NCI-H69 (cell line): ENCODE data around the gene SLC16A11.
"Not testable (repeated sequence)": the region's sequence is repeated elsewhere in the genome, so short reads cannot be mapped to it uniquely, and the experiment has no call there.

Source experiments
- DNase-seq: peaks from one replicate; lab custom pipeline; 2025; lab: John Stamatoyannopoulos, UW

Gene SLC16A11

GRCh38 chr17:7043497-7044198 lies at the start of gene SLC16A11:
Gene SLC16A11 (minus strand): TSS chr17:7044092. CDS start chr17:7043513, 579 bp downstream.
- DNase-seq: peak; percentile 89

GRCh38 chr17:7091311-7092005 lies 47.6 kb upstream of the SLC16A11 start:
- DNase-seq: not testable (repeated sequence)

GRCh38 chr17:7089570-7089969 lies 45.7 kb upstream of the SLC16A11 start:
- not testable (repeated sequence) for DNase-seq

- DNase-seq: not testable (repeated sequence)
Measured at GRCh38 chr17:7088442-7088841, 44.5 kb upstream of the SLC16A11 start.

- no peak for DNase-seq
Measured at GRCh38 chr17:7084088-7084487, 40.2 kb upstream of the SLC16A11 start.

GRCh38 chr17:7083592-7083991 lies 39.7 kb upstream of the SLC16A11 start:
- no peak for DNase-seq

GRCh38 chr17:7081341-7082062 lies 37.6 kb upstream of the SLC16A11 start:
- no peak for DNase-seq

GRCh38 chr17:7080456-7081041 lies 36.7 kb upstream of the SLC16A11 start:
- DNase-seq: no peak

- DNase-seq: no peak
Measured at GRCh38 chr17:7079581-7080455, 35.9 kb upstream of the SLC16A11 start, which contains the start of gene CLEC10A. Gene CLEC10A (minus strand): TSS chr17:7080251. CDS start chr17:7078812, 1,439 bp downstream.

GRCh38 chr17:7078711-7079110 lies 34.8 kb upstream of the SLC16A11 start:
- DNase-seq: no peak

GRCh38 chr17:7077911-7078546 lies 34.1 kb upstream of the SLC16A11 start:
- no peak for DNase-seq

GRCh38 chr17:7074931-7075330 lies 31.0 kb upstream of the SLC16A11 start:
- DNase-seq: no peak

GRCh38 chr17:7072406-7072805 lies 28.5 kb upstream of the SLC16A11 start:
- no peak for DNase-seq

GRCh38 chr17:7070712-7071111 lies 26.8 kb upstream of the SLC16A11 start:
- no peak for DNase-seq

- DNase-seq: no peak
Measured at GRCh38 chr17:7068268-7068667, 24.4 kb upstream of the SLC16A11 start.

- no peak for DNase-seq
Measured at GRCh38 chr17:7067198-7067597, 23.3 kb upstream of the SLC16A11 start.

- DNase-seq: no peak
Measured at GRCh38 chr17:7064261-7064660, 20.4 kb upstream of the SLC16A11 start.

- no peak for DNase-seq
Measured at GRCh38 chr17:7063518-7064094, 19.7 kb upstream of the SLC16A11 start.

GRCh38 chr17:7060165-7060891 lies 16.4 kb upstream of the SLC16A11 start:
- no peak for DNase-seq
